Brain pericyte (primary cell): ENCODE data around the gene RNF212.
"Not testable (repeated sequence)": the region's sequence is repeated elsewhere in the genome, so short reads cannot be mapped to it uniquely, and the experiment has no call there.

Source experiments
- DNase-seq: peaks from one replicate; pipeline ENCODE4 v3.0.0-alpha.2; 2012; ENCODE audit warnings: low read depth, low spot score

Gene RNF212

DNA sequence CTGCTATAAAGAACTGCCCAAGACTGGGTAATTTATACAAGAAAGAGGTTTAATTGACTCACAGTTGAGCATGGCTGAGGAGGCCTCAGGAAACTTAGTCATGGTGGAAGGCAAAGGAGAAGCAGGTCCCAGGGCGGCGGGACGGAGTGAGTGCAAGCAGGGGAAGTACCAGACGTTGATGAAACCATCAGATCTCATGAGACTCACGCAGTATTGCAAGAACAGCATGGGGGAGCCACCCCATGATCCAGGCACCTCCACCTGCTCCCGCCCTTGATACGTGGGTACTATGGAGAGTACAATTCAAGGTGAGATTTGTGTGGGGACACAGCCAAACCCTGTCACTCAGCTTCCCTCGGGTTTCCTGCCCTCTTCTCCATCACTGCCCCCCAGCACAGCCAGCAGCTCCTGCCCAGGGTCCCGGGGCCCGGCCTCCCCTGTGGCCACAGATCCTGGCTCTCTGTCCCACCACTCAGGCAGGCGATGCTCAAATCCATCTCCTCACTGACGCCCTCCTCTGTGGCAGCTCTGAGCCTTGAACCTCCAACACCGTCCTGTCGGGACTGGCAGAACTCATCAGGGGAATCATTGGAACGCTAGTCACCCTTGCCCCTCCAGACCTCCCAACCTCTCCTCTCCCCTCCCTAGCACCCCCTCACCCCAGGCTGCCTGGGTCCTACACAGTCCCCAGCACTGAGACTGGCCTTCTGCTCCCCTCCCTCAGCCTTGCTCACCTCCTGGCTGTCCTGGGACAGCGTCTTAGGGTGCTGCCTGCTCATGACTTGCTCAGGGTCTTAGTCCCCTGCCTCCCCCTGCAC lies 64.4 kb downstream of the RNF212 start:
- DNase-seq = no peak

DNA sequence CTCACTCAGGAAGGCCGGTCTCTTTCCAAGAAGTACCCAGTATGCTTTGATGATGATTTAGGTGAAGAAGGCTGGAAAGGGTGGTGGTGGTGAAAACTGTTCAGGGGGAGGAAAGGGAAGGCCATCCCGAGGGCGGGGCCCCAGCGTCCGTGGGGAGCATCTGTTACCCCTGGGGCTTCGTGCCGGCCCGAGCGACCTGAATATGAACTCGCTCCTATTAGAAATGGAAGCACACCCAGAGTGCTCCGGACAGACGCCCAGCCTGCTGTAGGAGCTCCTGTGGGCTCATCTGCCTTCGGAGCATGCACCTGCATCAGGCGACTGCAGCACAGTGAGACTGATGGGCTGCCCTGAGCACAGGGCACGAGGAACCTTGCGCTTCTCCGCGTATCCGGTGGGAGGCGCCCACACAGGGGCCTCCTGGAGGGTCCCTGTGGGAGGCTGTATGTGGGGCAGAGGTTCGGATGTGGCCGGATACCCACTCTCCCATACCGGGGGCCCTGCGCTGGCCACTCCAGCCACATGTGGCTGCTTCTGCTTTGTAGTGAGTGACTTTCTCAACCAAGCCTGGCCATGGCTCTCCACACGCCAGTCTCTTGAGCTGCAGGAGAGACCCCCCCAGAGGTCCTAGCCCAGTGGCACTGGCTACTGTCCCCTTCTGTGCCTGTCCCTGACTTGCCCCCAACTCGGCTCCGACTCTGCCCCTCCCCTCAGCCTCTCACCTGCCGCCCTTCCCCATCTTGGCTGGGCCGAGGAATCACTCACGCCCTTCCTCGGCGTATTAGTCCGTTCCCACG lies 65.2 kb downstream of the RNF212 start:
- DNase-seq = no peak

DNA sequence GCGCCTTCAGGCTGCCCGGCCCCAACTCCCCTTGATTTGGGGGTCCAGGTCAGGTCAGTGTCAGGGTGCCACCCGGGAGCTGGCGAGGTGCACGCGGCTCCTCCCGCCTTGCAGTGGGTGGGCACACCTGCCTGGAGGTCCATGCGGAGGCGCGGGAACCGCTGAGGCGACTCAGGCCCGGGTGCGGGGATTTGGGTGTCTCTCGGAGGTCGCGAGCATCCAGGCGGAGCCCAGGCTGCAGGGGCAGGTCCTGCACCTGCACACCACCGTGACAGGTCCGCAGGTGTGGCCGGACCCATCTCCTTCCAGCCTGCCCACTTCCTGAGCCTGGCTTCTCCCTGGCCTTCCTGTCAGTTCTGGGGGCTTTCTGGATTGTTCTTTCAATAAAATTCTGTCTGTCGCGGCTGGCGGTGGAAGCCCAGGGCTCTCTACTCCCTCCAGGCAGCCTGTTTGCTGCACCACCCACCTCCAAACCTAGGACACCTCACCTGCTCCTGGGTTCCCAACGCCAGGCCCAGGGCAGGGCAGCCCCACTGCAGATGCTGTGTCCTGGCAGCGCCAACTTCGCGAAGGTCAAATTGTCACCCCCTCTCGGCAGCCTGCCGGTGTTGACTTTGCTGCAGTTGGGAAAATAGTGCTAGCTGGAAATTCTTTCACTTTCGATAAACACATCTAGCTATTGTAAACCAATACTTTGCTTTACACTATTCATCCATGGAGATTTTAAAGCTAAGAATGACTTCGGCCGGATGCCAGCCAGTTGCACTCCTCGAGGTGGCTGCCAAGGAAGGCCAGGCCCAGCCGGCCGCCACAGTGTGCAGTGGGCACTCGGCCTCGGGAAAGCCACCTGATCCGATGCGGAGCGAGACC lies 66.0 kb downstream of the RNF212 start:
- DNase-seq = no peak

DNA sequence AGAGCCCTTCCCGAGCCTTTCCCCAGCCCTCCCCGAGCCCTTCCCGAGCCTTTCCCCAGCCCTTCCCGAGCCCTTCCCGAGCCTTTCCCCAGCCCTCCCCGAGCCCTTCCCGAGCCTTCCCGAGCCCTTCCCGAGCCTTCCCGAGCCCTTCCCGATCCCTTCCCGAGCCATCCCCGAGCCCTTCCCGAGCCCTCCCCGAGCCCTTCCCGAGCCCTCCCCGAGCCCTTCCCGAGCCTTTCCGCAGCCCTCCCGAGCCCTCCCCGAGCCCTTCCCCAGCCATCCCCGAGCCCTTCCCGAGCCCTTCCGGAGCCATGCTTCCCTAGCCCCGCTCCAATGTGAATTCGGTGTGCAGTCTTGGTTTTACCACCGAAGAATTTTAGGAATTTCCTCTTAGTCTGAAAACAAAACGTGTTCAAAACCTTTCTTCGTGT lies 66.8 kb downstream of the RNF212 start:
- not testable (repeated sequence) for DNase-seq

DNA sequence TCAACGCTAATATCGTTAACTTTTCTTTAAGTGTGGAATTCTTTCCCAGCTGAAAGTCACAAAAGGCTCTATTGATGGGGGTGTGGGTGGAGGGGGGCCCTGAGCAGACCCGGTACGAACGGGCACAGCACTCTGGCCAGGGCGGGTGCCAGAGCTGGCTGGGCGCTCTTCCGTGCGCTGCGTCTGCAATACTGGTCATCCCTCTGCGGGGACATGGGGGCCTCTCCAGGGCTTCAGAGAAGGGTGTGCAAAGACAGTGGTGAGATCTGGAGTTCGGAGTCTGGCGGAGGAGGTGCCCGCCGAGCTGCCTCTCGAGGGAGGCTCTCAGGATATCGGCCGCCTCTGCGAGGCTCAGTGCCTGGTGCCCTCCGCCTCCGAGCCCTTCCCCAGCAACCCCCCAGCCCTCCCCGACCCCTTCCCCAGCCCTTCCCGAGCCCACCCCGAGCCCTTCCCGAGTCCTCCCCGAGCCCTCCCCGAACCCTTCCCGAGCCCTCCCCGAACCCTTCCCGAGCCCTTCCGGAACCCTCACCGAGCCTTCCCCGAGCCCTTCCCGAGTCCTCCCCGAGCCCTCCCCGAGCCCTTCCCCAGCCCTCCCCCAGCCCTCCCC lies 67.7 kb downstream of the RNF212 start:
- DNase-seq = no peak

DNA sequence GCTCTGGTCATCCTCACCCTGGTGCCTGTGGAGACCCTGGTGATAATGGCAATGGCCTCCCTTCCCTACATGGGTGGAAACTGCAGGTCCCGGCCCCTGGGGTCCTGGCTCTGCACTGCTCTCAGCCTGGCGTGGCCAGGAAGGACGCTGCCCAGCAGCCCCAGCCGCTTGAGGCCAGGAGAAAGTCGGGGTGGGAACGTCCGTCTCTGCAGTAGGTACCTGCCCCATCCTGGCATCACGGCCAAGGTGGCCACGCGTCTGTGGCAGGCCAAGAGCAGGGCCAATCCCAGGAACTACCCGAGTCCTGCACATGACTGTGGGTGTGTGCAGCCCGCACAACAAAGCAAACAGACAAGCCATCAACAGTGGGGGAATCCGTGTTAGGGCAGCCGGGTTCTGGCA lies 68.2 kb downstream of the RNF212 start:
- no peak for DNase-seq

DNA sequence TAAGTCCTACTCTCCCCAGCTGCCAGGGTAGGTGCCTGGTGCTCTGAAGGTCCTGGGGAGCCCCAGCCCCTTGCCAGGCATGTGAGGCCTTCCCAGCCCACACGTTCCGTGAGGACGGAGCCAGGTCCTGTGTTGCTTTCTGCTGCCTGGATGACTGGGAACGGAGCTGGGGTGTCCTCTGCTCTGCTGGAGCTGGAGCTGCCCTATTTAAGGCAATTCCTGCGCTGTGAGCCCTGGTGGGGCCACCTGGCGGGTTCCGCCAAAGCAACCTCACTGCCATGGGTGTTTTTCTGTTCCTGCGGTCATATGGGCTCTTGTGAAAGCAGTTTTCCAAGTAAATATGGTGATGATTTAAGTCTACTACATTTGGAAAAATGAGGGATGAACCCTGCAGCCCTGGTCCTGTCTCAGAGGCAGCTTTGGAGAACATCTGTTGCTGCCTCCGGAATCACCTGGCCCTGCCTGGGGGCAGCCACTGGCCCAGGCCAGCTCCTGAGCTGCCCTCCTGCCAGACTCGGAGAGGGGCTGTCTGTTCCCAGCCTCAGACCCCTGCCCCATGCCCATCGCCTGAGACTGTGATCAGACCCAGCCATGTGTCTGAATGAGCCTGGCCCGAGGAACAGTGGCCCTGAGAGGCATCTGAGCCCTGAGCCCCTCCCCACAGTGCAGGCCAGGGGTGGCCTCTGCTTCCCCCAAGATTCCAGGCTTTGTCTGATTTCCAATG lies 68.7 kb downstream of the RNF212 start:
- DNase-seq = no peak

DNA sequence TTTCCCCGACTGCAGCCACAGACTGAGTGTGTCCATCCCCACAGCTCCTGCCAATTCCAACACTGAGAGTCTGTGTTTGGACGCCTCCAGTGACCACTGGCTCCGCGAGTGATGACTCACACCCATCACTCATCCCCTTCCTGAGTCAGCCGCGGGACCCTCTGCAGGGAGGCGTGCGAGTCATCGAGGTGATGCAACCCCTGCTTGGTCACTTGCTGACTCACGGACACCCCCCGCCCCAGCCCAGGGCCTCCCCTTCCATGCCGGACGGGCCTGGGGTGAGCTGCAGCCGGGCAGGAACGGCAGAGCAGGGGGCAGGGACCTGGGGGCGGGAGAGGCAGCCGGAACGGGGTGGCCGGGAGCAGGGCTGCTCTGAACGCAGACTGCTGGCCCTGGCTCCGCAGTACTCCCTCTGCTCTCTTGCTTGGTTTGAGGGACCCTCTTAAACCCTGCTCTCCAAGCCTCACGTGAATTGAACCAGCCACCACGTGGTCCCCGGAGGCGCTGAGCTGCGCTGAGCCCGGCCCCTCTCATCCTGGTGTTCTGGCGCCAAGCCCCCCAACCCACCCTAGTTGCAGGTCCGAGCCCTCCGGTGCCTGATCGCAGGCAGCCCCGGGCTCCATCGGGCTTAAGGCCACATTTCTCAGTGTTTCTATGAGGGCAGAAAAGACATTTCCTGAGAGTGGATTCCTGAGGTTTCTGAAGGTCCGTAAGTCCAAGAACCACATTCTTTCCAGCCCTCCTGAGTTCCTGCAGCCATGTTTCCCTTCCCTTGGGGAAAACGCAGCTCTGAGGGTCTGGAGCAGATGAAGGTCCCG lies 69.5 kb downstream of the RNF212 start:
- peak; percentile 93 for DNase-seq

DNA sequence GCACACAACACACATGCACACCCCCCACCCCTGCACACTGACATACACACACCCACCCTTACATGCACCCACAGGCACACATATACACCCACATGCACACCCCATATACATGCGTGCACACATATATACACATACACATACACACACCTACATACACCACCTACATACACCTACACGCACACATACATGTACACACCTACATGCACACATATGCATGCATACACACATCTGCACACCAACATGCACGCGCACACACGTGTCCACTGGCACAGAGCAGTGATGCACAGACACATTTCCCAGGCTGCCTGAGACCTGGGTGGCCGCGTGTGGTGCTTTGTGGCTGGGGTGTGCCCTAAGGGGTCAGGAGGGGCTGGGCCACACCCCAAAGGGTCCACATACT lies 70.2 kb downstream of the RNF212 start:
- no peak for DNase-seq

DNA sequence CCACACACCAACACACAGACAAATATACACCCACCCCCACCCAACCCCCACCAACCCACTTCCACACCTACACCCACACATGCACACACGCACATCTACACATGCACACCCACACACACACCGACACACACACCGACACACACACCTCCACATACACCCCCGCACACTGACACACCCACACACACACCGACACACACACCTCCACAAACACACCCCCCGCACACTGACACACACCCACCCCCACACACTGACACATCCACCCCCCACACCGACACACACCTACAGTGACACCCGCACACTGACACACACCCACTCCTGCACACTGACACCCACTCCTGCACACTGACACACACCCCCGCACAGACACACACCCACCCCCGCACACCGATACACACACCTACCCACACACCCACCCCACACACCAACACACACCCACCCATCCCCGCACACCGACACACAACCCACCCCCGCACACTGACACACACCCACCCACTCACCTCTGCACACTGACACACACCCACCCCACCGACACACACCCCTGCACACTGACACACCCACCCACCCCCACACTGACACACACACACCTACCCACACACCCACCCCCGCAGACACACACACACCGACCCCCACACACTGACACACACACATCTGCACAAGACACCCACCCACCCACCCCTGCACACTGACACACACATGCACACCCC lies 70.9 kb downstream of the RNF212 start:
- DNase-seq = no peak

DNA sequence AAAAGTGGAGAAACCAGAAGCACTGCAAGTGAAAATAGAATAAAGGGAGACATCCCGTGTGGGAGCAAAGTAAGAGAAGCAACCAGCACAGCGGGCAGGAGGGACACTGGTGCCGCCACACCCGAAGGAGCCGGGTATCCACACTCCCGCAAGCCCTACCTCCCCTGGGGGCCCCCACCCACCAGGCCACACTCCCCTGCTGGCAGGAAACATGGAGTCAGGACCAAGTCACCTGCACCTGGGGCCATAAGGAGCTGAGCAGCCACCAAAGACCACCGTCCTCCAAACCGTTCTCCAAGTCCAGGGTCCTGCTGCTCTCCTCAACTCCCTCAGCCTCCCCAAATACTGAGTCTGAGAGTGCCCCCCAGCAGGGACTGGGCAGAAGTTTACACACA lies 71.4 kb downstream of the RNF212 start:
- no peak for DNase-seq

DNA sequence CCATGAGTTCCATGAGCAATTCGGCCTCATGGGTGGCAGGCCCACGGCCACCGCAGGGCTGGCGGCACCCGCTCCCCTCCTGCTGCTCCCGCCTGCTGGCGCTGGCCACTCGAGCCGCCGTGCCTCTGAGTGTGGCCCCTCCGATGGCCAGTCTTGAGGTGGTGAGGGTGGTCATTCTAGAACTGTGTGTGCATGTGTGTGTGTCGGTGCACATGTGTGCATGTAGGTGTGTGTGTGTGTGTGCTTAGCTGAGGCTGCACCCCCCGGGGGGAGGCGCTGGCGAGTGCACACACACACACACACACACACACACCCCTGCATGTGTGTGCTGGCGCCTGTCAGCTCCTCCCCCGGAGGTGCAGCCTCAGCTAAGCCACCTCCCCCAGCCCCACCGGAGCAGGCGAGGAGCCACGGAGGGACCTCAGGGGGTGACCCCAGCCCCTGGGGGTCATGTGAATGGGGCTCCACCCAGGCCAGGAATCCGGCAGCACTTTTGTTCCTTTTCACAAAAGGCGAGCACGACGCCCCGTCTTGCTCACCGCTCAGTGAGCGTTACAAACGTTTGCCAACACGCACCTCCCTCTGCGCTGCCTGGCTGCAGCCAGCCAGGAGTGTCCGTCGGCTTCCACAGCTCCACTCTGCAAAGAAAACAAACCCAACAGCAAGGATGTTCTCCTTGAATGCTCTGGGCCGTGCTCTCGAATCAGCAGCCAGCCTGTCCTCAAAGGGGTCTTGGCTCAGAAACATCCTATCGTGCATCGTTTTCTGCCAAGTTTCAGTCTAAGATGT lies 72.0 kb downstream of the RNF212 start:
- peak; percentile 47 for DNase-seq

DNA sequence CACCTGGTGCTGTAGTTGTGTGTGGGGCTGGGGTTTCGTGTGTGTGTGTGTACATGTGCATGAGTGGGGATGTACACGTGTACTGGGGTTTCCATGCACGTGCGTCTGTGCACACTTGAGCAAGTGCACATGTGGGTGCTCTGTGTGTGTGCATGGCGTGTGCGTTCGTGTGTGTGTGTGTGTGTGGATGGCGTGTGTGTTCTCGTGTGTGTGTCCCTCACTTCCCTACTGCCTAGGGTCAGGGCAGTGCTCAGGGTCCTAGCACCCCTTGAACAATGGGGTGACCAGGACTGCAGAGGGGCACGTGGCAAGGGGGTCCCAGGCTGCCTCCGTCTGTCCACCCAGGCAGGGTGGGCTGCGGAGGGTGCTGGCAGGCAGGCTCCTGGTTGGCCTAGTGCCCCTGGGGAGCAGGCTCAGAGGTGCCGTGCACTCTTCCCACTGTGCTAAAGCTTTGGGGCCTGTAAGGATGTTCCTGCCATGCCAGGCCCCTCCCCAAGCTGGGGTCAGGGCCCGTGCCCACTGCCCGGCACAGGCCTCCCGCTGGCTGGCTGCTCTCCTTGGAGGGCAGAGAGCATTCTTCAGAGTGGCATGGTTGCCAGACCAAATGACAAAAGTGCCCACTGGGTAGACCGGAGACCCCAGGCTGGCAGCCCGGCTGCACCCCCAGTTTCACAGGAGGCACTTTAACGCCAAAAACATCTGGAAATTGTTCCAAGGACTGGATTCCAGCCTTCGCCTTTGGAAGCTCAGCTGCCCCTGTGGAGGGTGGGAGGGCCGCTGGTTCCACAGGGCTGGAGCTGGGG lies 72.8 kb downstream of the RNF212 start:
- no peak for DNase-seq

DNA sequence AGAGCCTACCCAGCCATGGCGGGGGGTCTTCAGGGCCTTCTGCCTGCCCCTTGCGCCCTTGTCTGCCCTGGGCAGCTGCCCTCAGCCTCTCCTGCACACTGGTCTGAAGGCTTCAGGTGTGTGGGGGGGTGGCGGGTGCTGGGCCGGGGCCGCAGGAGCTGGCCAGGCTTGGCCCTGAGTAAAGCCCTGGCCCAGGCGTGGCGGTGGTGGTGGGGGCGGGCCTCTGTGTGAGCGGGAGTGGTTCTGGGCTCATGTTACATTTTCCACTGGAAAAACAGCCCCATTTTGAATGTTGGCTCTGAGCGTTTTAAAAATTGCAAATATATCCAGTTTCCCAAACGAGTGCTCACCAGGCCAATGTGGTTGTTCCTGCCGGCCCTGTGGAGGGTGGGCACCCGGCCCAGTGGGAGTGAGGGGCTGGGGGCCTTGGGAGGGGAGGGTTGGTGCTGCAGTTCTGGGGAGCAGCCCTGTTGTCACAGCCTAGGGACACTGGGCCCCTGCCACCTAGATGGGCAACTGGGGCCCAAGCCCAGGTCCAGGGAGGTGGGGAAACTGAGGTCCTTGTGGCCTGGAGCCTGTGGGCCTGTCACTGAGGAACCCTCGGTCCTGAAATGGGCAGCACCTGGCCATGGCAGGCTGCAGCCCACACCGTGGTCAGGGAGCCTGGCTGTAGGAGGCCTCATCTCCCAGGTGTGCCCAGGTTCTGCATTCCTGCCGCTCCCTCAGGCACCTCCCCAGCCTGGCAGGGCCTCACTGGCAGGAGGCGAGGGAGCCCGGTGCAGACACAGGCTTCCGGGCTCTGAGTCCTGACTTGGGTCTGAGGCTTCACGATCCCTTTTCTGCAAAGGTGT lies 73.6 kb downstream of the RNF212 start:
- no peak for DNase-seq

DNA sequence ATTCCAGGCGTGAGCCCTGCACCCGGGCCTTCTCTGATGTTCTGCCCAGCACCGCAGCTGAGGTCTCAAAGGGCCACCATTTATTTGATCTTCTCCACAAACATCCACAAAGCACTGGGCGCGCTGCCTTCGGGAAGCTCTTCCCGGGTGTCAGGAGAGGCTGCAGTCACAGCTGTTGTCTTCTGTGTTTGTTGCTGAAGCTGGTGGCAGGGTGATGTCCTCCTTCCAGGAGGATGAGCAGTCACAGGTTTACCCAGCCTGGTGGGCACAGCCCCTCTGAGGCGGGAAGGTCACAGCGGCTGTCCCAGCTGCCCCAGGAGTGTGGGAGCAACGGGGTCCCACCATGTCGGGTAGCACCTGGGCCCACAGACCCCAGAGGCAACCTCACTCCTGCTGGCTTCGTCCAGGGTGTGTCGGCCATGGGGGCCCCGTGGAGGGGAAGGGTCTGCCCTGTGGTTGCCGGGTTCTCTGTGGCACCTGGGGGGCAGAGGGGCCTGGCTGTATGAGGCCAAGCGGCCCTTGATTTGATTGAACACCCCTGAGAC lies 74.3 kb downstream of the RNF212 start:
- no peak for DNase-seq

DNA sequence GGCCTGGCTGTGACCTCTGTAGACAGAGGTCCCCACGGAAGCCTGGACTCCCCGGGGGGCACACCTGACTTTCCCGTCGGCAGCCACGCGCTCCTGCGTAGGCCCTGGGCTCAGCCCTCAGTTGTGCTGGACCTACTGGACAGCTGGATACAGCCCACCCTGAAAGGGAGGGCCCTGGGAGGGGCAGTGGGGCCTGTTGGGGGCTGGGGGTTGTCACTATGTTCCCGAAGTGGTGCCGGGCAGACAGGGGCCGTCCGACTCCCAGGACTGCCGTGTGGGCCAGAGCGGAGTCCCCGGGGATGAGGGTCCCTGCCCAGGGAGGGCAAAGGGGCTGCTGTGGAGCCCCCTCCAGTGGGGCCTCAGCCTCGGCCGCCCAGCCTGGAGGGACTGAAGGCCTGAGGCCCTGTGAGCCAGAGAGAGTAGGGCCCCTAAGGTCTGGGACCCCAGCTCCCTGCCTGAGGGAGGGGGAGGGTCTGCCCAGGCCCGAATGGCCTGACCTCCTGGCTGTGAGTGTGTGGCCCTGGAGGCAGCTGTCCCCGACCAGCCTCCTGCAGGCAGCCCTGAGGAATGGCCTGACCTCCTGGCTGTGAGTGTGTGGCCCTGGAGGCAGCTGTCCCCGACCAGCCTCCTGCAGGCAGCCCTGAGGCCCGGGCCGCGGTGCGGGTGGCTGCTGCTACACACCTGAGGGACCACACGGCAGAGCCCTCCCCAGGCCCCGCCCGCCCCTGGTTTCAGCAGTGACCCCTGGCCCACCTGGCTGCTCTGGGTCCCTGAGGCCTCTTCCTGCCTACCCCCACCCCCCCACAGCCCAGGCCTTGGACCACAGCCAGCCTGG lies 76.2 kb downstream of the RNF212 start:
- no peak for DNase-seq
